GM18858 (cell line): ENCODE measurements around the gene CDHR2.

Experiments
- ATAC-seq: cut with Tn5 transposase; IDR thresholded peaks from one replicate; pipeline ENCODE4 v1.9.1; 2021; ENCODE audit not compliant: unreplicated experiment

The CDHR2 gene

GRCh38 chr5:176548967-176549444 is at the start of gene CDHR2:
Gene CDHR2, plus strand, starts transcription at chr5:176549342. Its CDS starts 16,011 bp downstream, at chr5:176565353.
- no peak for ATAC-seq

GRCh38 chr5:176500511-176500910 is 48.6 kb upstream of the CDHR2 start:
- no peak for ATAC-seq

GRCh38 chr5:176501333-176501732 is 47.8 kb upstream of the CDHR2 start:
- ATAC-seq, result no peak

- ATAC-seq, result no peak
These were observed 45.6 kb upstream of the CDHR2 start for GRCh38 chr5:176503496-176503895.

GRCh38 chr5:176507911-176508310 is 41.2 kb upstream of the CDHR2 start:
- no peak for ATAC-seq

GRCh38 chr5:176508603-176509002 is 40.5 kb upstream of the CDHR2 start:
- no peak for ATAC-seq

GRCh38 chr5:176513788-176514187 is 35.4 kb upstream of the CDHR2 start:
- ATAC-seq, result no peak

- ATAC-seq, result no peak
These were observed 34.7 kb upstream of the CDHR2 start for GRCh38 chr5:176514244-176514950.

- no peak for ATAC-seq
These were observed 33.7 kb upstream of the CDHR2 start for GRCh38 chr5:176515396-176515795.

- ATAC-seq, result no peak
These were observed 32.0 kb upstream of the CDHR2 start for GRCh38 chr5:176517053-176517661.

- no peak for ATAC-seq
These were observed 29.1 kb upstream of the CDHR2 start for GRCh38 chr5:176519810-176520720.

GRCh38 chr5:176521286-176521685 is 27.9 kb upstream of the CDHR2 start:
- ATAC-seq, result no peak

- ATAC-seq, result no peak
These were observed 27.4 kb upstream of the CDHR2 start for GRCh38 chr5:176521699-176522263.

- ATAC-seq, result no peak
These were observed 25.0 kb upstream of the CDHR2 start for GRCh38 chr5:176524138-176524537.

- ATAC-seq, result no peak
These were observed 24.2 kb upstream of the CDHR2 start for GRCh38 chr5:176524987-176525386.

- ATAC-seq, result no peak
These were observed 23.5 kb upstream of the CDHR2 start for GRCh38 chr5:176525677-176526076.

GRCh38 chr5:176526462-176526861 is 22.7 kb upstream of the CDHR2 start:
- no peak for ATAC-seq

- ATAC-seq, result no peak
These were observed 21.6 kb upstream of the CDHR2 start for GRCh38 chr5:176527246-176528222.

GRCh38 chr5:176528301-176528700 is 20.8 kb upstream of the CDHR2 start:
- no peak for ATAC-seq

- ATAC-seq, result no peak
These were observed 20.4 kb upstream of the CDHR2 start for GRCh38 chr5:176528761-176529115.
